Suprapubic skin (tissue), 4 donors: ENCODE data around the gene PDP2. TPM values are rescaled to one million over a fixed set of nuclear protein-coding genes. Genes with fewer than 3 reads are reported as not detected.

Experiments
- DNase-seq, 2 donors: peaks; one replicate each; pipeline ENCODE4 v3.0.0-alpha.2; 2019; ENCODE audit warnings: low spot score in 2 of 2
- H3K27ac ChIP-seq: fragments of 200-600 bp; sonication (generic); one replicate; pipeline ENCODE4 v1.5.1; 2019
- H3K27me3 ChIP-seq: fragments of 200-600 bp; sonication (generic); one replicate; pipeline ENCODE4 v1.5.1; 2019
- H3K36me3 ChIP-seq: fragments of 200-600 bp; sonication (generic); one replicate; pipeline ENCODE4 v1.5.1; 2019
- H3K4me1 ChIP-seq: fragments of 200-600 bp; sonication (generic); one replicate; pipeline ENCODE4 v1.5.1; 2019
- H3K4me3 ChIP-seq: fragments of 200-600 bp; sonication (generic); one replicate; pipeline ENCODE4 v1.5.1; 2019; ENCODE audit warnings: mild to moderate bottlenecking
- H3K9me3 ChIP-seq: fragments of 200-600 bp; sonication (generic); one replicate; pipeline ENCODE4 v1.5.1; 2019
- CTCF ChIP-seq, 2 donors: fragments of 200-600 bp in 1 of 2; fragments of 450-650 bp in 1 of 2; sonication (generic) in 1 of 2; IDR thresholded peaks; one replicate each; pipeline ENCODE4 v1.5.1; 2016 to 2019; ENCODE audit warnings: antibody characterized with exemption in 2 of 2, mild to moderate bottlenecking in 1 of 2, moderate library complexity in 1 of 2
- EP300 ChIP-seq: sonication (generic); formaldehyde crosslinking; IDR thresholded peaks from one replicate; pipeline ENCODE4 v1.6.1; 2017; ENCODE audit warnings: antibody characterized with exemption
- POLR2A ChIP-seq, 2 donors: fragments of 450-650 bp; IDR thresholded peaks; one replicate each; pipeline ENCODE4 v1.6.1; 2017; ENCODE audit warnings: antibody characterized with exemption in 2 of 2, mild to moderate bottlenecking in 2 of 2, moderate library complexity in 2 of 2
- POLR2AphosphoS5 ChIP-seq, 3 donors: sonication (generic); formaldehyde crosslinking; IDR thresholded peaks; one replicate each; pipeline ENCODE4 v1.6.1; 2017; ENCODE audit warnings: antibody characterized with exemption in 3 of 3
- WGBS: methylation state at CpG from one replicate; pipeline ENCODE4 v1.1.5; 2018; 5-methylcytosine and 5-hydroxymethylcytosine counted together
- total RNA-seq, 4 donors: library from RNA; depleted of rRNA; stranded (reverse); fragments of >200 nt; gene quantifications; one replicate each; pipeline ENCODE4 v1.1.0, GENCODE V29; 2016

Gene PDP2
- total RNA-seq, 4 donors from 2014 or later = 5.0 to 8.3 (median 6.6) TPM

GRCh38 chr16:66920299-66920590, 39.9 kb downstream of the PDP2 start:
- H3K27ac ChIP-seq = no peak overlapping the region
- WGBS = 38% methylated on average over 2 of the region's 2 CpGs
- H3K4me1 ChIP-seq = peaks cover 13% of the 10 kb centered on the region
- TF ChIP-seq POLR2A (IDR thresholded peaks at IDR 0.05) = no peak
- no peak for TF ChIP-seq CTCF (IDR thresholded peaks at IDR 0.05)
- TF ChIP-seq EP300 = no peak
- TF ChIP-seq POLR2AphosphoS5 (IDR thresholded peaks at IDR 0.05) = no peak
- H3K36me3 ChIP-seq = no peaks in the 10 kb centered on the region
- peaks cover 32% of the 10 kb centered on the region for H3K27me3 ChIP-seq
- DNase-seq = no peak
- no peaks in the 10 kb centered on the region for H3K9me3 ChIP-seq
- H3K4me3 ChIP-seq = no peak overlapping the region

GRCh38 chr16:66920924-66921680, 40.8 kb downstream of the PDP2 start:
- WGBS = 80% methylated on average over 7 of the region's 9 CpGs
- Histone ChIP-seq H3K27ac (no peak overlapping the region), H3K4me3 (no peak overlapping the region), H3K4me1 (peaks cover 21% of the 10 kb centered on the region), H3K36me3 (no peaks in the 10 kb centered on the region), H3K9me3 (no peaks in the 10 kb centered on the region), H3K27me3 (peaks cover 35% of the 10 kb centered on the region)
- no peak for TF ChIP-seq POLR2A (IDR thresholded peaks at IDR 0.05)
- TF ChIP-seq POLR2AphosphoS5 (IDR thresholded peaks at IDR 0.05) = no peak
- TF ChIP-seq EP300 = no peak
- TF ChIP-seq CTCF (IDR thresholded peaks at IDR 0.05) = no peak
- no peak for DNase-seq

GRCh38 chr16:66921729-66922450, 41.6 kb downstream of the PDP2 start:
- DNase-seq = no peak
- Histone ChIP-seq H3K4me1 (peaks cover 28% of the 10 kb centered on the region), H3K27ac (no peak overlapping the region), H3K27me3 (peaks cover 35% of the 10 kb centered on the region), H3K4me3 (no peak overlapping the region), H3K36me3 (no peaks in the 10 kb centered on the region), H3K9me3 (no peaks in the 10 kb centered on the region)
- no peak for TF ChIP-seq EP300
- no peak for TF ChIP-seq CTCF (IDR thresholded peaks at IDR 0.05)
- no peak for TF ChIP-seq POLR2A (IDR thresholded peaks at IDR 0.05)
- TF ChIP-seq POLR2AphosphoS5 (IDR thresholded peaks at IDR 0.05) = no peak
- 69% methylated on average over 12 of the region's 42 CpGs for WGBS

GRCh38 chr16:66923247-66923731, 43.0 kb downstream of the PDP2 start:
- WGBS = 64% methylated on average over 18 of the region's 18 CpGs
- TF ChIP-seq EP300 (no peak), POLR2A (IDR thresholded peaks at IDR 0.05) (no peak), CTCF (IDR thresholded peaks at IDR 0.05) (no peak), POLR2AphosphoS5 (IDR thresholded peaks at IDR 0.05) (no peak)
- Histone ChIP-seq H3K27ac (no peak overlapping the region), H3K4me3 (peak overlapping the region; percentile 51), H3K27me3 (peaks cover 35% of the 10 kb centered on the region), H3K9me3 (no peaks in the 10 kb centered on the region), H3K4me1 (peaks cover 40% of the 10 kb centered on the region), H3K36me3 (no peaks in the 10 kb centered on the region)
- no peak for DNase-seq

- no peaks in the 10 kb centered on the region for H3K9me3 ChIP-seq
- peak overlapping the region; percentile 51 for H3K4me3 ChIP-seq
- peaks cover 35% of the 10 kb centered on the region for H3K27me3 ChIP-seq
- no peaks in the 10 kb centered on the region for H3K36me3 ChIP-seq
- TF ChIP-seq POLR2A (IDR thresholded peaks at IDR 0.05) (no peak), POLR2AphosphoS5 (IDR thresholded peaks at IDR 0.05) (no peak), EP300 (no peak), CTCF (IDR thresholded peaks at IDR 0.05) (no peak)
- H3K27ac ChIP-seq = no peak overlapping the region
- peaks cover 41% of the 10 kb centered on the region for H3K4me1 ChIP-seq
- DNase-seq = no peak
- WGBS = 27% methylated on average over 3 of the region's 3 CpGs
Measured at GRCh38 chr16:66923866-66924265, 43.6 kb downstream of the PDP2 start.
